NCI-H146 treated with DMSO at 0.1 percent for 48 hours (cell line): ENCODE data around the gene MATN4.
A peak's percentile ranks its signal among the peaks of the same experiment; 100 is the strongest.

Source experiments
- DNase-seq: peaks from one replicate; lab custom pipeline; 2025; ENCODE audit not compliant: unreplicated experiment; lab: John Stamatoyannopoulos, UW

Gene MATN4

DNA sequence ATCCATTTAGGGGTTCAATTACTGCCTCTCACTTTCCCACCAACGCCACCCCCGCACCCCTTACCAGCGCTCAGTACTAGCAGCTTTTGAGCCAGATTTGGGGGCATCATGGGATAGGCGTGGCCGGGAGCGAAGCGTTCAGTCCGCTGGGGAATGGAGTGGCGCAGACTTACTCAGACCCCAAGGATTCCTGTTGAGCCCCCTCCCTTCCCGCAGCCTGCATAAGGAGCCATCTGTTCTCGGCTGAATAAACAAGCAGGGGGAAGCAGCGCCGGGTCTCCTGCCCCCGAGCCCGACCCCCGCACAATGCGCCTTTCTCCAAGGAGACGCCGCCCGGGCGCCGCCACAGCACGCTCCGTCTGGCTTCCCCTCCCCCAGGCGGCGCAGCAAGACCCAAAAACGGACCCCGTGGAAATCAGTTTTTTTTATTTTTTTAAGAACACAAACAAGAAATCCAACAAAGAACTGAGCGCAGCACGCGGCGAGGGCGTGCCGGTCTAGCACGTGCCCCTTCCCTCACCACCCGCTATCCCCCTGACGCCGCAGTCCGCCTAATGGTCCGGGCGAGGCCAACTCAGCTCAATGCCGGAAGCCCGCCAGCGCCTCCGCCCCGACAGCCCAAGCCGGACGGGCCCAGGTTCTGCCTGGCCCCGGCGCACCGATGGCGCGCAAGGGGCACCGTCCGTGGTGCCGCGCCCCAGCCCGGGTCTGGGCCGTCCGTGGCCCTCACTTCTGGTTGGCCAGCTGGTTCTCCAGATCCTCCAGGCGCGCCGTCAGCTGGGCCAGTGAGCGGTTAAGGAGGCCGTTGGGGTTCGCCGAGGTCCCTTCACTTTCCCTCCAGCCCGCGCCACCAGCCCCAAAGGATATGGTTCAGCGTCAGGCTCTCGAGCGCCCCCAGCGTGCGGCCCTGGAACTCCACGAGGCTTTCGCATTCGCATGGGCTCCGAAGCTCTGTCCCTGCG lies 14.8 kb downstream of the MATN4 start:
- peak; percentile 55 for DNase-seq

DNA sequence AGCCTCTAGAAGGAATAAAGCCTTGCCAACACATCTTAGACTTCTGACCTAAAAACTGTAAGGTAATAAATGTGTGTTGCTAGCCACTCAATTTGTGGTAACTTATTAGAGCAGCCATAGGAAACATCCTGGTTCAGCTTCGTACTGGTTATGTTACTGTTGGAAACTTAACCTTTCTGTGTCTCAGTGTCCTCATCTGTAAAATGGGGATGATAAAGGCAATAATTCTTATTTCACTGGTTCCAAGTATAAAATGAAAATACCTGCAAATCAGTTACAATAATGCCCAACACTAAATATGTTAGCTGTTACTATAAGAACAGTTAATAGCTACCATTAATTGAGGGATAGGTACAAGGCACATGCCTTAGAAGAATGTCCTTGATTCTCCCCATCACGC lies 15.8 kb downstream of the MATN4 start:
- DNase-seq = no peak

DNA sequence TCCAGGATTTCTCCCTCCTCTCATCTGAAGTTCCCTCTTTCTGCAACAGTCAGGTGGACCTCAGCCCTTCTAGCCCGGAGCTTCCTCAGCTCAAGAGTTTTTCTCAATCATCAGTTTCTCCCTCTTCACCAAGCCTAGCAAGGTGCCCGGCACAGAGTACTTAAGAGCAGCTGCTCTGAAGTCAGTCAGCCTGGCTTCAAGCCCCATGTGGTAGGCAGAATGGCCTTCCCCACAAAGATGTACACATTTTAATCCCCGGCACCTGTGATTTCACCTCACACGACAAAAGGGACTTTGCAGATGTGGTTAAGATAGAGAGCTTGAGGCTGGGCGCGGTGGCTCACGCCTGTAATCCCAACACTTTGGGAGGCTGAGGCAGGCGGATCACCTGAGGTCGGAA lies 16.6 kb downstream of the MATN4 start:
- DNase-seq = no peak

DNA sequence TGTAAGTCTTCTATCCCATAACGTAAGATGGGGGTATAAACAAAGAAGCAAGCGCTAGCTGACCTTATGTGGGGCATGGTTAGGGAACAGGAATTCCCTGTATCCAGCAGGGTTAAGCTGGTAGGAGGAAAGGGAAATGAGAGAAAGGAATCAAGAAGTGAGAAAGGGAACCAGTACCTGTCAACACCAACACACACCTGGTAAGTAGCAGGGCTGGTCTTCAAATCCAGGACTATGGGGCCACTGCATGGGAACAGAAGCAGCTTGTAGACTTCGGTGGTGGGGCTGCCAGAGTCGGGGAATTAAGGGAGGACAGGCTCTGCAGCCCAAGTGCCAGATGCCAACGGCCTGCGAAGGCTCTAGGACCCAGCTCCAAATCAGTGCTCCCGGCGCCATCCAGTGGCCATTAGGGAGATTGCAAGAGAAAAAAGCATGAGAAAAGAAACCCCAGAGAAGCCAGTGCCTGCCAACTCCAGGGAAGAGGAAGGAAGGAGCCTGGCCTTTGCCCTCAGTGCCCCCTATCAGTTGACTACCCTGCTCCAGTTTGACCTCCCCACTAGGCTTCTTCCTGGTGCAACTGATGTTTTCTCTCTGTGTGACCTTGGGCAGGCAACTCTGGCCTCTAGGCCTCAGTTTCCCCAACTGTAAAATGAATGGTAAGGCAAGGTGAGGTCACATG lies 17.3 kb downstream of the MATN4 start:
- peak; percentile 57 for DNase-seq

DNA sequence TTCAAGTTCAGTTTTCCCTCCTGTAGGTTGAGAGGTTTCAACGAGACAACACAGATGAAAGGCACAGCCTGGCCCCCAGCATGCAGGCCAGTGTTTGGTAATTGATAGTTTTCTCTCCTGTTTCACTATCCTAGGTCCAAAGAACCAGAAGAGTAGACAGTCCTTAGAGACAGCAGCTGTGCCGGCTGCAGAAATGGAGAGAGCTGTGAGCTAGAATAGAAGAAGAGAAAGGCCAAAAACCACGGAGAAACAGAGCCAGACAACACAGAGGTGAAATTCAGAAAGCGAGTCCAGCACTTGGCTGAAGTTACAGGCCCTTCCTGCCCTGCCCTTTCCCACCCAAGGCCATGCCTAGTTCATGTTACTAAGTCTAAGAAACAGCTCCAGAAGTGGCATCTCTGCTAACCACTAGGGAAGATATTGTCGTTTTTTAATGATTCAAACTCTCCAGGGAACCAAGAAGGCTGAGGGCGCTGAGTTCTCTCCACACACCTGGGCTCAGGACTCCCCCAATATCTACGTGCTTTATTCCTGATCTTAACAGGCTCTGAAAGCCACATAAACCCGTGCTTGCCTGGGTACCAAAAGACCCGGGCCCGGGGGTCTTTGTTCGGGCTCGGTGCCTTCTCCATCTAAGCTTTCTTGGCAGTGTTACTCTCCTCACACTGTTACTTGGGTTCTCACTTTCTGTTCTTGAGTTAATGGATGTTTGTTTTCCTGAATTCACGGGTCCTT lies 18.0 kb downstream of the MATN4 start:
- DNase-seq = no peak

DNA sequence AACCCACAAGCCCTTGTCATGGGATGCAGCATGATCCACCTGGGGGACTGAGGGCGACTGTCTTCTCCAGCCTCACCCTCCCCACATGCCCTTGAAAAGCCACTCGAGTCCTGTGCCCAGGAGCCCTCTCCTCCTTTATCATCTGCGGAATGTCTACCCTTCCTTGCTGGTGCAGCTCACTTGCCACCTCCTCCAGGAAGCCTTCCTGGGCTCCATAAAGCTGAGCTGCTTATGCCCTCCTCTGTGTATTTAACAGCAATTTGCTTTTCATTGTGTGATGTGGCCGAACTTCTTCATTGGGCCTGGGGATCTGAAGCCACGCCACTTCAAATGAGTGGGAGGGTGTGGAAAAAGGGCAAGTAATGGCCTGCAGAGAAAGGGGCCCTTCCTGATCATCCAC lies 19.2 kb downstream of the MATN4 start:
- DNase-seq = no peak

DNA sequence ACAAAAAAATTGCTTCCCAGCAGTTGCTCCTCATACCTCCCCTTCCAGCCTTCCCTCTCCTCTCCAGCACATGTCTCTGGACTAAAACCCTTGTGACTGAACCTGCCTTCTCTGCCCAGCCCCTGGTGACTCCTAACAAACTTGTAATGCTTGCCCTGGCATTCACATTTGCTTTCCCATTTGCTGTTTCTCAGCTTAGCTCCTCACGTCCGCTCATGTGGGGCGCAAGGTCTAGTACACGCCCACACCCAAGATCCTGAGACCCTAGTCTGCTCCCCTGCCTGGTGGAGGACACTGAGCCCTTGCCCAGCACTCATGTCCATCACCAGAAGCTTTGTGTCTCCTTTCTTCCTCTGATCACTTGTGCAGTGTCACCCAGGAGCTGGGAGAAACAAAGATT lies 19.7 kb downstream of the MATN4 start:
- no peak for DNase-seq

DNA sequence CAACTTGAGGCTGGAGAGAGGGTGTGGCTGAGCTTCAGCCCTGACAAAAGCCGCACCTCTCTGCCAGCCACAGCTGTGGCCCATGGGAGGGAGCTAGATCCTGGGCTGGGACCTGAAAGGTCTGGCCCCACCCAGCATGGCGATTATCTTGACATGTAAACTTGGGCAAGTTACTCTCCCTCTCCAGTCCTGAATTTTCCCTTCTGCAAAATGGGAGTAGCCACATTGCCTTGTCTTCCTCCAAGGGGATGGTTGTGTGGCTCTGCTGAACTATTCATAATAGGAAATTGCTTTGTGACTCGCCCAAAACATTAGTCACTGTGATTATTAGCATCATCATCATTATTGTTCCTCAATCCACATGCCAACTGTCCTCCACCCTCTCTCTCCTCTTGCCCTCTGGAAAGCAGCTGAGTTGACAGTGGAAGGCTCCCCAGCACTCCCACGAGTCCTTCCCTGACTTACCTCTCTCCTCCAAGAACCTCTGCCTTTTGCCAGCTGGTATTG lies 24.5 kb downstream of the MATN4 start:
- DNase-seq = no peak

DNA sequence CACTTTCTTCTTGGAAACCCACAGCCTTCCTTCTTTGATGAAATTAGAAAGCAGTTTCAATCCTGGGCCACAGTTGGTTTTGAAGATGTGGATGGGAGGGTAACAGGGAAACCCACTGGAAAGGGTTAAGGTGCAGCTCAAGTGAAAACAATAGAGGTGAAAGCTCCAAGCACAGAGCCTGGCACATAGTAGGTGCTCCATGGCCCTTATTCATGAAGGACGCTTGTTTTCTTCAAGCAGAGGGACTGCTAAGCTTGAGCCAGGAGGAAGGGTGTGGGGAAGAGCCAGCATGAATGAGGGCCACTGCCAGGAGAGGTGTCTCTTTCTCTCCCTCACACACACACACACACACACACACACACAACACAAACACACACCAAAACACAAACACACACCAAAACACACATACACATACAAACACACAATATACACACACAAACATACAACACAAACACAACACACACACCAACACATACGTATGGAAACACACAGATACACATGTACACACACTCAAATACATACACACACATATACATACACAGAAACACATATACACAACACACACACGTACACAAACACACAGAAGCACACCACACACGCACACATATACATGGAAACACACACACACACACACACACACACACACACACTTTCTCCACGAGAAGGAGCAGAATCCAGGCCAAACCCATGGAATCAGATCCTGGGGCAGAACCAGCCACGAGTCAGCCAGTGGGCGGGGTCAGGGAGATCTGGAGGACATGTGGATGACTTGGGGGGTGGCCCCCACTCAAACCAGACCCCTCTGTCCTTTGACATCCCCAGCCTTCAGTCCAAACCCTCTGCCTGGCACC lies 25.2 kb downstream of the MATN4 start:
- DNase-seq = no peak

DNA sequence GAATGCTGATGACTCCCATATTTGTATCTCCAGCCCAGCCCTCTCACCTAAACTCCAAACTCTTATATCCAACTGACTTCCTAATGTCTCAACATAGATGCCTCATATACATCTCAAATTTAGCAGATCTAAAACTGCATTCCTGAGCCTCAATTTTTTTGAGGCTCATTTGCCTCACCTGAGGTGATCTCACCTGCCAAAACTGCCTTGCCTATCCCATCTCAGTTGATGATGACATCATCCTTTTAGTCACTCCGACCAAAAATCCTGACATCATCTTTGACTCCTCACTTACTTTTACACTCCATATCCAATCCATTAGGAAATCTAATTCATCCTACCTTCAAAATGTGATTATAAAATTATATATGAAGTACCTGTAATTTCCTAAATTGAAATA lies 28.1 kb downstream of the MATN4 start:
- DNase-seq = no peak

DNA sequence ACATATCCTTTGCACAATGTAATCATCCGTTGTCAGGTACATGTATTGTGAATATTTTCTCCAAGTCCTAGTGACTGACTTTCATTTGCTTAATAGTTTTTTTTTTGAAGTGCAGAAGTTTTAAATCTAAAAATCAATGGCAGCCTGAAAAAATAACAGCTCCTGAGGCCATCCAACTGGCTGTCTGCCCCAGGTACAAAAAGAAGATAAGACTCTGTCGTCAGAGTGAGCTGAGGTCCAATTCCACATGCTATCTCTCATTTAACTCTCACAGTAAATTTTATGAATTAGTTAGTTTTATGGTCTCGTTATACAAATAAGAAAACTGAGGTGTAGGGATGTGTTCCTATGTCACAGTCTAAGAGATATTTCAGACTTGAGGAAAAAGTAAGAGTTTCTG lies 32.8 kb downstream of the MATN4 start:
- no peak for DNase-seq

DNA sequence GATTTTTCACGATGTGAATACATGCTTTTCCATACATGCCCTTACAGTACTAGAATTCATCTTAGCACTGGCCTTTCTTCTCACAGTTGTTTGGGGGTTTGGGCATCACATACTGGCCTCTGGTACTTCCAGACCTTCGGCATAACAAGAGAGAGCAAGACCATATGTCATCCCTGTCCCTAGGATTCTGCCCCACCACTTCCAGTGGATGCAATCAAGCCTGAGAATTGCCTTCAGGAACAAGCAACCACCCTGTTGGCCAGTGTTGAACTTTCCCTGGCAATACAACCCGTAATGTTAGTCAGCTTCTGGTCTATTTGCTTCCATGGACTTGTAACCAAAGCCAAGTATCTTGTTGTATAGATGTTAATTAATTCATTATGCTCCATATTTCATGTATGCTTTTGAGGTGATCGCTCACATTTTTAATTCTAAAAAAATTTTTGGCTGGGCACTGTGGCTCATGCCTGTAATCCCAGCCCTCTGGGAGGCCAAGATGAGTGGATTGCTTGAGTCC lies 38.3 kb downstream of the MATN4 start:
- DNase-seq = no peak

DNA sequence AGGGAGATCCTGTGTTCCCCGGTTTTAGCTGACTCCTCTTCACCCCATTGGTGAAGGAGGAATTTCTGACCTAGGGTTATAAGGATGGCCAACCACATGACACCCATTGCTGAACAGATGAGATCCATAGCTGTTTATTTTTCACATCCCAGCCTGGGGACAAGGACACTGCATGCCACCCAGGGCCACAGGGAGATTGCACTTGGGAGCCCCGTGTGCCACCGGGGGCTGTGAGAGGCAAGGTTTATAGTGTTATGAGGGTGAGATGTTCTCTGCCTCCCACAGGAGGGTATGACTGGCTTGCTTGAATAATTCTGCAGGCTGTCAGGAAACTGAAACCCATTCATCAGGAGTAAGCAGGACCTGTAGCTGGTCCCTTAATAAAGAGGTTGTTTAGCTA lies 39.0 kb downstream of the MATN4 start:
- no peak for DNase-seq

DNA sequence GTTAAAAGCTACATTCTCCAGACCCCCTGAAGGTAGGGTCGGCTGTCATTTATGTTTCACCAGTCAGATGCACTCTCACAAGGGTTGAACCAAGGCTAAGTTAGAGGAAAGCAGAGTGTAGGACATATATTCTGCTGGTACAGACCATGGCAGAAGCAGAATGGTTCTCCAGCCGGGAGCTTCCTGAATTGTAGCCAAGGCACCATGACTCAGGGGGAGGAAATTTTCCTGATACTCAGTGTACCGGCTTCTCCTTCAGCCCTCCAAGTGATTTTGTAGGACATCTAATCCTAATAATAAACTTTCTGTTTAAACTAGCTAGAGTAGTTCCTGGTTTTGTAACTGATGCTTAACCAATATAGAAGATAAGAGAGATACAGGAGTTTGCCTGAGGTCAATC lies 39.6 kb downstream of the MATN4 start:
- DNase-seq = no peak

DNA sequence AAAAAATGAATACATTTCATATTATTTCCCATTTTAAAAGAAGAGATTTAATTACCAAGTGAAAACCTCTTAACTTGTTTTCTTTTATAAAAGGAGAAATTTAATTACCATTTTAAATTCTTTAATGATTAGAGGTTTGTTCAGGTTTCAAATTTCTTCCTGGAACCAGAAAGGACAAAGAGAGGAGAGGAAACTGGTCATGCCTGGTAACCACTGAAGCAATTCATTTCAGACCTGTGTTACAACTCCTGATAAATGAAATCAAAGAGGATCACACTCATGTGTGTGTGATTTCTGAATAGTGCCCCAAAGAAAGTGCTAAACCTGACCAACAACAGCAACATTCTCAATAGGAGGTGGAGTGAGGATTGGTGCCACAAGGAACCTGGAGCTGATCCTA lies 41.1 kb downstream of the MATN4 start:
- no peak for DNase-seq

DNA sequence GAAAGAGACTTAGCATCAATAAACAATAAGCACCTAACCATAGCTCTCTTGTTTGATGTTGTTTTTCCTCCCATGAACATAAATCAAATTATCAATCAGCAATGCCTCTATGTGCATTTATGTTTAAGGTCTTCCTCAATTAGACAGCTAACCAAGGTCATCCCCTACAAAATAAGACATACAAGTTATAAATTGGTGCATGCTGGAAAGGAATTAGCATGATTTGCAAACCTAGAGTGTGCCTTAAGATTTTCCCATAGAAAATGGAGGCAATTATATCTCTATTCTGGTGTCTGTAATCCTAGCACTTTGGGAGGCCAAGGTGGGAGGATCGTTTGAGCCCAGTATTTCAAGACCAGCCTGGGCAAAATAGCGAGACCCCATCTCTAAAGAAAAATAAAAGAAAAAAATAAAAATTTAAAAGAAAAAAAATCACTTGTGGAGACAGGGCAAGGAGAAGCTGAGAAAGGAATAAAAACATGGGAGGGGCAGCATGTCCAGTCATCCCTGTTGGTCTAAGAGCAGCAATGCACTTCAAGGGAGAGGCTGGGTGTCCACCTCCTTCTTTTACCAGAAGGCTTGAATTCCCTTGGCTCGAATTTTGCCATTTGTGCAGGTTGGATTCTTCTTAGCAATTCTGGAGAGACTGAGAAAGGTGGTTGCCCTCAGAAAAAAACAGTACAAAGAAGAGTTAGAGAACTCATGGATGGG lies 44.4 kb downstream of the MATN4 start:
- DNase-seq = no peak

DNA sequence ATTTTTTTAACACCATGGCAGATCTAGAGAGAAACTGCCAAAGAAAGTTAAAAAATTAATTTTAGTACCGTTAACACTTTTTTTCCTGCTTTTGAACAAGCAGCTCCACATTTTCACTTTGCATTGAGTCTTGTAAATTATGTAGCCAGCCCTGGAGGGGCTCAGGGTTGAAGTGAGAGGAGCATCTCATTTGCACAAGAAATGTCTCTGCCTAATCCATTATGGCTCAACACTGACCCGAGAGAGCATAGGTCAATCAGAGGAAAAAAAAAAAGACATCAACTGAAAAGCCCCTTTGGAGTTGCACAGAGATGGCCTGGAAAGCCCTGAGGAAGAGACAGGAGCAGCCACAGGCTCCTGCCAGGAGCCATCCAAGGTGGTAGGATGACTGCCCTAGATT lies 49.4 kb downstream of the MATN4 start:
- no peak for DNase-seq

DNA sequence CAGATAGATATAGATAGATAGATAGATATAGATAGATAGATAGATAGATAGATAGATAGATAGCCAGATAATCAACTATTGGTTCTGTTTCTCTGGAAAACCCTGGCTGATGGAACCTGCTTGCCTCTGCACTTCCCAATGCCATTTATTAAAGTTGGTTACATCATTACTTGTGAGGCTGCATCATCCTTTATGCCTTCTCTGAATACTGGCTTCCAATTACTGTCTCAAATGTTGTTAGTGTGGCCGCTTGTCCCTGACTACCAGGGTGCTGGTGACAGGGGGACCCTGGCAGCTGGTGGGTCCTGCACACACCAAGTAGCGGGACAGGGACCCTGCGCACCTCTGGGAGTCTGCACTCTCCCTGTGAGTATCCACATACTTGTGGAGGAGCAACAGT lies 49.8 kb downstream of the MATN4 start:
- no peak for DNase-seq

DNA sequence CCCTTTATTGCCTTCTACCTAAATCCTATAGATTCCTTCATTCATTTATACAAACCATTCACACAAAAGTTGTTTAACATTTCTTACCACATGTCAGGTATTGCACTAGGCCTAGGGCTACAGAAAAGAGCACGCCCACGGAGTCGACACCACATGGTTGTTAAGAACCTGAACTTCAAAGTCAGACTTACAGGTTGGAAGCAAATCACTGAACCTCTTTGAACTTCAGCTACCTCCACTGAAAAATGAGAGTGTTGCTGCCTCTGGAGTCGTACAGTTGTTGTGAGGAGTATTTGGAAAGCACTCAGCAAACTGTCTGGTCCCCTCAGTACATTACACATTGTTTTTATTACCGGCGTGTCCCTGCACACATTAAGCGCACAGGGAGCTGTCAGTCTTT lies 50.4 kb downstream of the MATN4 start:
- no peak for DNase-seq

DNA sequence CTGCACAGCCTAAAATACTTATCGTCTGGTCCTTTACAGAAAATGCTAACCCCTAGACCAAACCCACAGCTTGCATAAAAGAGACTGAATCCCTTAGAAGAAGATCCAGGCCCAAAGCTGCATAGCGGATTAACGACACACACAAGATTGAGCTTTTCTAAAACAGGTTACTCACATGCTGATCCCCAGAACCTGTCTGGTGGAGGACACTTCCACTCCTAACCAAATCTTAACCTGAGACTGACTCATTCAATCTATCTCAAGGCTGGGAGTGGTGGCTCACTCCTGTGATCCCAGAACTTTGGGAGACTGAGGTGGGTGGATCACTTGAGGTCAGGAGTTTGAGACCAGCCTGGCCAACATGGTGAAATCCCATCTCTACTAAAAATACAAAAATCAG lies 50.9 kb downstream of the MATN4 start:
- DNase-seq = no peak
